Measurements from ENCODE around the gene DNAJB8. TPM values are rescaled to one million over a fixed set of nuclear protein-coding genes. Genes with fewer than 3 reads are reported as not detected.

Gene DNAJB8
- total RNA-seq, 1 experiment from 2014 or later: not detected

- peaks cover 89% of the 10 kb centered on the region for H3K27me3 ChIP-seq (ENCODE audit: insufficient read depth, low read length)
Observed at GRCh38 chr3:128490650-128490914, 23.9 kb upstream of the DNAJB8 start.

More at GRCh38 chr3:128490650-128490914, 23.9 kb upstream of the DNAJB8 start:
- H3K23ac ChIP-seq (ENCODE audit: insufficient read length, low read depth, low read length): no peak overlapping the region
- no peaks in the 10 kb centered on the region for H3K79me2 ChIP-seq (ENCODE audit: insufficient read depth, low read length)
- H3K27ac ChIP-seq (ENCODE audit: insufficient read length, low read depth, low read length): no peak overlapping the region
- H3K27ac Mint-ChIP-seq: no peak overlapping the region
- no peak overlapping the region for H2AFZ ChIP-seq (ENCODE audit: low read length)
- no peaks in the 10 kb centered on the region for H3K79me1 ChIP-seq (ENCODE audit: insufficient read depth, low read depth, low read length, poor library complexity, severe bottlenecking)
- no peak for TF ChIP-seq CTCF (conservative IDR thresholded peaks at IDR 0.05)
- H3K4ac ChIP-seq (ENCODE audit: low read depth, low read length): no peak overlapping the region
- H3K9me3 Mint-ChIP-seq: peaks cover 5 to 7% of the 10 kb centered on the region in 2 experiments; a peak in 4 of 5 replicates
- no peak overlapping the region for H2BK12ac ChIP-seq (ENCODE audit: insufficient read length, low read depth, low read length)
- H3K23me2 ChIP-seq (ENCODE audit: insufficient read length, low read depth, low read length, poor library complexity, severe bottlenecking): peaks cover 21% of the 10 kb centered on the region
- H3K4me3 Mint-ChIP-seq: peak overlapping the region in 1 of 2 experiments; percentile 81; a peak in 3 of 5 replicates
- H3K36me3 Mint-ChIP-seq (ENCODE audit: insufficient read depth in 1 of 3, low read depth in 3 of 3): no peaks in the 10 kb centered on the region; a peak in 1 of 7 replicates
- H4K5ac ChIP-seq (ENCODE audit: insufficient read length, low read depth, low read length): no peak overlapping the region
- no peak overlapping the region for H3K56ac ChIP-seq (ENCODE audit: insufficient read length, low read depth, low read length)
- no peaks in the 10 kb centered on the region for H3K4me1 ChIP-seq (ENCODE audit: insufficient read depth, low read length)
- no peak overlapping the region for H3K9ac ChIP-seq (ENCODE audit: extremely low read depth, insufficient read length, low read length)
- no peak overlapping the region for H2AK5ac ChIP-seq (ENCODE audit: insufficient read length, low read length)
- peak overlapping the region; percentile 84 for H3K4me2 ChIP-seq (ENCODE audit: insufficient read depth, insufficient read length, low read length)
- no peak overlapping the region for H2BK120ac ChIP-seq (ENCODE audit: low read depth, low read length, poor library complexity, severe bottlenecking)
- peaks cover 99% of the 10 kb centered on the region for H3K27me3 Mint-ChIP-seq (ENCODE audit: low read depth)
- peaks cover 4% of the 10 kb centered on the region for H4K20me1 ChIP-seq (ENCODE audit: control insufficient read depth, insufficient read depth, insufficient read length)
- WGBS (ENCODE audit: extremely low coverage, insufficient read length, low lambda C conversion rate): no CpG with 5 or more reads among the region's 10 CpGs
- no peak overlapping the region for H3K14ac ChIP-seq (ENCODE audit: insufficient read depth, low read length)
- H4K91ac ChIP-seq (ENCODE audit: insufficient read length, low read depth, low read length): no peak overlapping the region
- H4K8ac ChIP-seq (replicated peaks; ENCODE audit: insufficient read length, low read depth, low read length): no peak overlapping the region
- peaks cover 25 to 50% of the 10 kb centered on the region in 2 experiments for H3K4me1 Mint-ChIP-seq
- DNase-seq: no peak
- no peaks in the 10 kb centered on the region for H3K9me3 ChIP-seq (ENCODE audit: control insufficient read depth, low read depth, low read length)
- no peak overlapping the region for H3K18ac ChIP-seq (ENCODE audit: insufficient read length, low read depth, low read length)
- no peak overlapping the region for H3T11ph ChIP-seq (ENCODE audit: low read length)
- H2BK15ac ChIP-seq (ENCODE audit: low read depth, low read length): no peak overlapping the region
- H2BK20ac ChIP-seq (ENCODE audit: low read depth, low read length, poor library complexity, severe bottlenecking): no peak overlapping the region
- no peak overlapping the region for H2BK5ac ChIP-seq (ENCODE audit: insufficient read length, low read length)

All from H9 (cell line).